GM21528 (cell line): ENCODE measurements around the gene MAP3K5.

ENCODE experiments used
- ATAC-seq: cut with Tn5 transposase; IDR thresholded peaks from one replicate; pipeline ENCODE4 v1.9.1; 2021; ENCODE audit warnings: mild to moderate bottlenecking, moderate library complexity; ENCODE audit not compliant: unreplicated experiment, low FRiP score

MAP3K5 gene

DNA sequence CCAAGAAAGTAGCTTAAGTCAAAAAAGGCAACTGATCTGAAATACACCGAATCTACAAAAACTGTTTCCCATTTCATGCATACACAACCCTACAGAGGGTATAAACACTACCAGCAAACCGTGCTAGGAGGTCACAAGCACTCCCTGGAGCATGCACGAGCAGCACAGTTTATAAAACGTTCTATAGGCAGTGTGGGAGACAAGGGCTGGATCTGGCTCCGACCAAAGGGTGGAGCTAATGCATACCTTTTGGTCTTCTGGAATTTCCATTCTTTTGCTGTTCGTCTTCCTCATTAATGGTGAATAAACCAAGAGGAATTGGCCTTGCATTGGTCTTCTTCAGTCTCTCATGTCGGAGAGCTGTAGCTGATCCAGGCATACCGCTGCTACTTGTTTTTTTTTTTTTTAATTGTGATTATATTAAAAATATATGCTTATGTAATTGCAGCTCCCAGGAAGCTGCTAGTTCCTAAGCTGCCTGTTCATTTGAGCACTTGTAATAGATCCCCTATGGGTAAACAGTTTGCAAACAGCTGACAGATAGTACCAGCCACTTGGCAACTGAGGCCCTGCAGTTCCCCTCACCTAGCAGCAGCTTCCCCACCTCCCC, 266.6 kb downstream of the MAP3K5 start:
- ATAC-seq: no peak

- no peak for ATAC-seq
Measured at GRCh38 chr6:136524936-136525413, 267.3 kb downstream of the MAP3K5 start.

GRCh38 chr6:136524339-136524935, 267.8 kb downstream of the MAP3K5 start:
- no peak for ATAC-seq

DNA sequence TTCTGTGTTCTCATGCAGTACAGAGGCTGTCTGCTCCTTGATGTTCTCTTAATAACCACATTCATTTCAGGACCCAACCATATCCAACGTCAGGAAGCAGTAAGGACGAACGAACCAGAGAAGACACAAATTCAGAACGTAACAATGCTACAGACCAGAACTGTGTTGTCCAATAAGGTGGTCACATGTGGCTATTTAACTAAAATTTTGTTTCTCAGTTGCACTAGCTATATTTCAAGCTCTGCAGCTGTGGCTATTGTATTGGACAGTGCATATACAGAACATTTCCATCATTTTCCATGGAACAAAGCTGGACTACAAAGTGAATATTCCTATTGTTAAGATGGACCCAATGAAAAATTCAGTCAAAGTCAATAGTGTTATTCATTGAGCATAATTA, 269.1 kb downstream of the MAP3K5 start:
- ATAC-seq: no peak

- no peak for ATAC-seq
Measured at GRCh38 chr6:136522636-136523035, 269.6 kb downstream of the MAP3K5 start.

DNA sequence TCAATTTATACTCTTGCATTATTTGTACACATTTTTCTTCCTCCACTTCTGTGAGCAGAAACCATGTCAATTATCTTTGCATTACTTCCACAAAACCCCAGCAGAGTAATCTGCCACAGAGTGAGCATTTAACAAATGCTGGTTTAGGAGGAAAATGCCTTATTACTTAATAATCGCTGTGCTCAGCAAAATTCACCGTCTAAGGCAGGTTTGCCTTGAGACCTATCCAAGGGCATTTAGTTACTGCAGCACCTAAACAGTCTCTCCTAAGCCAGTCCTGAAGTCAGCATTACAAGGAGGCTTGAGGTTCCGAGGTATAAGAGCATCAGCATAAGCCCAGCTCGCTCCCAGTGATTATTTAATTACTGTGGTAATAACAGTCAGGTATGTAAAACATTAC, 270.4 kb downstream of the MAP3K5 start:
- no peak for ATAC-seq

- ATAC-seq: no peak
Measured at GRCh38 chr6:136521427-136521826, 270.9 kb downstream of the MAP3K5 start.

- no peak for ATAC-seq
Measured at GRCh38 chr6:136520517-136520916, 271.8 kb downstream of the MAP3K5 start.

DNA sequence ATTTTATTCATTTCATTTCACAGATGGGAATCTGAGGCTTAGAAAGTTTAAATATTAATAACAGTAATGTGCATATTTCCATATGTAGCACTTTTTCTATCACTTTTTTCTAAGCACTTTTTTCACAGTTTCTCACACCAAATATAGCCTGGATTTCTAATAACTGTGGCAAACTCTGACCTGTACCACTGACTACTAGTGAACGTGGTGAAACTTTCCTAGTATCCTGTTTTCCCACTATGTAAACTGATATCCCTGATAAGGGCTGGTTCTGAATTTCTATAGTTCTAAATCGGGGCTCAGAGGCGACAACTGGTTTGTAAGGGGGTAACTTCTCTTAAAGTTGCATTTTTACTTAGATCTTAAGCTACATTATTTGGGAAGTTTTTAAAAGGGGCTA, 274.7 kb downstream of the MAP3K5 start:
- ATAC-seq: no peak

DNA sequence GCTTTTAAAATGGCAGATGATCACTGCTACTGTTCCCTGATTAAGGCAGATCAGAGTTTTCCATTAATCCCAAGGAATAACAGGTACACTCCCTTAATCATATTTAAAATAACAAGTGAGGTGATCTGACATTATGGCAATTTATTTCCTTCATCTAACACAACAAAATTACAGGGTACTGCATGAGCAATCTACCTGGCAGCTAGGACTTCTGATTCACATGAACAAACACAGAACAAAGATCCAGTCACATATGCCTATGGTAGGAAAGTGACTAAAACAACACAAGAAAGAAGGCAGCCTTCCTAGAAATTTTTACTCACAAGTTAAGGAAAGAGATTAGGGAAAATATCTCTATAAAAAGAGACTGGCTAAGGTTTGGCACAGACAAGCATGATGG, 275.3 kb downstream of the MAP3K5 start:
- ATAC-seq: no peak

GRCh38 chr6:136514591-136514990, 277.7 kb downstream of the MAP3K5 start:
- ATAC-seq: no peak

DNA sequence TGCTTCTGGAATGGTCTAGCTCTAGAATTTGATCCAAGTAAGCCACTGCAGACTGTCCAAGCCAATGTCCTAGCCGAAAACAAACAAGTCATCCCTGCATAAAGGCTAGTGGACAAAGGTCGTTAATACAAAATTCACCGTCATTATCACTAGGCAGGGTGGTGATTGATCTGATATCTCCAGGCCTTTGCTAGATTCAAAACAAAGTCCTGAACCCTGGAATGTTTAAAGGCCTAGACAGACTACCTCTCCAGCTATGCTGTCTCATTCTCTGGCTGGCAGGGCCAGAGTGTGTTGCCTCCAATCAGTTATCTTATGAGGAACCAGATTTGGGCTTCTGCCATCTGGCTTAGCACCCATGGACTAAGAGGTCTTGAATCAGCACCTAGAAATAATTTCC, 280.4 kb downstream of the MAP3K5 start:
- ATAC-seq: no peak

- no peak for ATAC-seq
Measured at GRCh38 chr6:136511397-136511796, 280.9 kb downstream of the MAP3K5 start.

- ATAC-seq: no peak
Measured at GRCh38 chr6:136510782-136511181, 281.5 kb downstream of the MAP3K5 start.

- no peak for ATAC-seq
Measured at GRCh38 chr6:136510299-136510698, 282.0 kb downstream of the MAP3K5 start.

GRCh38 chr6:136508725-136509392, 283.4 kb downstream of the MAP3K5 start:
- no peak for ATAC-seq
